ENCODE data around the gene DNAH10.
"Not testable (repeated sequence)": the region's sequence is repeated elsewhere in the genome, so short reads cannot be mapped to it uniquely, and the experiment has no call there.

DNAH10 gene

DNA sequence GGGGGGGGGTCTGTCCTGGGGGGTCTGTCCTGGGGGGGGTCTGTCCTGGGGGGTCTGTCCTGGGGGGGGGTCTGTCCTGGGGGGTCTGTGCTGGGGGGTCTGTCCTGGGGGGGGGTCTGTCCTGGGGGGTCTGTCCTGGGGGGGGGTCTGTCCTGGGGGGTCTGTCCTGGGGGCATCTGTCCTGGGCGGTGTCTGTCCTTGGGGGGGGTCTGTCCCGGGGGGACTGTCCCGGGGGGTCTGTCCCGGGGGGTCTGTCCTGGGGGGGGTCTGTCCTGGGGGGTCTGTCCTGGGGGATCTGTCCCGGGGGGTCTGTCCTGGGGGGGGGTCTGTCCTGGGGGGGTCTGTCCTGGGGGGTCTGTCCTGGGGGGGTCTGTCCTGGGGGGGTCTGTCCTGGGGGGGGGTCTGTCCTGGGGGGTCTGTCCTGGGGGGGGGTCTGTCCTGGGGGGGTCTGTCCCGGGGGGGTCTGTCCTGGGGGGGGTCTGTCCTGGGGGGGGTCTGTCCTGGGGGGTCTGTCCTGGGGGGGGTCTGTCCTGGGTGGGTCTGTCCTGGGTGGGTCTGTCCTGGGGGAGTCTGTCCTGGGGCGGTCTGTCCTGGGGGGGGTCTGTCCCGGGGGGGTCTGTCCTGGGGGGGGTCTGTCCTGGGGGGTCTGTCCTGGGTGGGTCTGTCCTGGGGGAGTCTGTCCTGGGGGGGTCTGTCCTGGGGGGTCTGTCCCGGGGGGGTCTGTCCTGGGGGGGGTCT lies 149.7 kb downstream of the DNAH10 start:
- DNase-seq, result not testable (repeated sequence)

DNA sequence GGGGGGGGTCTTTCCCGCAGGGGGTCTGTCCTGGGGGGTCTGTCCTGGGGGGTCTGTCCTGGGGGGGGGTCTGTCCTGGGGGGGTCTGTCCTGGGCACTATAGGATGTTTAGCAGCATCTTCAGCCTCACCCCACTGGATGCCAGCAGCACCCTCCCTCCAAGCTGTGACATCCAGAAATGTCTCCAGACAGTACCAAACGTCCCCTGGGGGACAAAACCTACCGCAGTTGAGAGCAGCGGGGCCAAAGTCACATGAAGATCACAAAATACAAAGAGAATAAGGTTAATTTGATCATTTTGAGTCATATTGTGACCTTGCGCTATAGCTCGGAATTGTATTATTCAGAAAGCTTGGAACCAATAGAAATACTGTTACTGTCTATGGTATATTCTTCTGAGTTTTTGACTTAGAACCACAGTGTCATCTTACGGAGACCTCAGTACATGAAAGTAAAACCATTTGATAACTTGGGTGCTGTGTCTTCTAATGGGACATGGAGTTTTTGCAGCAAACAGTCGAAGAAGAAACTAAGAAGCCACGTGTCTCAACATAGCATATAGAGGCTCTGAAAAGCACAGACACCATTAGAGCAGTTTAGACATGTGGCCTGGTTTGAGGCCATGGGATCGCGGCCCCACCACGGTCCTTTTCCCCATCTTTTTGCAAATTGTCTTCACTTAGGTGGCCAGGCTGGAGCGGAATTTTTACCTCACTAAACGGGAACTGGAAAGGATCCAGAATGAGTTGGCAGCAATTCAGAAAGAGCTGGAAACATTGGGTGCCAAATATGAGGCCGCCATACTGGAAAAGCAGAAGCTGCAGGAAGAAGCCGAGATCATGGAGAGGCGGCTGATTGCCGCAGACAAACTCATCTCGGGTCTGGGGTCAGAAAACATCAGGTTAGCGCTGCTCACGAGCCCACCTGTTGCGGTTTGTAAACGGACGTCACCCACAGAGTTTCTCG lies 150.6 kb downstream of the DNAH10 start:
- no peak for DNase-seq

DNA sequence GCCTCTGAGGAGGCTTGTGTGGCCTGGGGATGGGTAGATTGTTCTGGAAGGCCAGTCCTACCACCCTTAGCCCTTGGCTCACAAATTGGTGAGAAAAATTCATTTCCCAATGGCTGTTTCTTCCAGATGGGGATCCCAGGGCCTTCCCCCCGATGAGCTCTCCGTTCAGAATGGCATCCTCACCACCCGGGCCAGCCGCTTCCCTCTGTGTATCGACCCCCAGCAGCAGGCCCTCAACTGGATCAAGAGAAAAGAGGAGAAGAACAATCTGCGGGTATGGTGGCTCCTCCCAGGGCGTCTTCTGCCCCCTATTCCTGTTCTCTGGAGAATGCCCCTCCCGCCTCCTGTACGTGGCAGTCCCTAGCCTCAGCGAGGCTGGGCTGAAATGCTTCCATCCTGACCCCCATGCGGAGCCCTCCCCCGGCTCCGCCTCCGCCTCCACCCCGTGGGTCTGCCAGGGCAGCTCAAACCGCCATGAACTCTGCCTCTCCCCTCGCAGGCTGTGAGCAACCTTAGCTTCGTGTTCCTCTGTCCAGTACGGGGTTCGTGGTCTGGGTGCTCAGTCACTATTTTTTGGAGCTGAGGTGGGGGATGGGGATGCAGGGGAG lies 152.7 kb downstream of the DNAH10 start:
- DNase-seq, result no peak

DNA sequence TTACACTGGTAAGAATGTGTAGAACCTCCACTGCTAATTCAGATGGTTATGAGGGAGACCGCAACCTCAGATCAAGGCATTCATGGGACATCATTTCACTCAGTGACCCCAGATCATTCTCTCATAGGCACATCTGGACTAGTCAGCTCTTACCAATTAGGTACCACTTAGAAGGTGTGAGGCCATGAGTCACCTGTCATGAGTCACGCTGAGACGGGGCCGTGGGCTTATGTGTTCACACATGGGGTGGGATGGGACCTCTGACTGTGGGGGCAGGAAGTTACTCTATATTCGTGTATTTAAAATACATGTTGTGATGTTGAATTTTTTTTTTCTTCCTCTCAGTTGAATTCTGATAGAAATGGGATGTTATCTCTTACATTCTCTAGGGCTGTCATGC lies 154.6 kb downstream of the DNAH10 start:
- DNase-seq, result peak; percentile 18

DNA sequence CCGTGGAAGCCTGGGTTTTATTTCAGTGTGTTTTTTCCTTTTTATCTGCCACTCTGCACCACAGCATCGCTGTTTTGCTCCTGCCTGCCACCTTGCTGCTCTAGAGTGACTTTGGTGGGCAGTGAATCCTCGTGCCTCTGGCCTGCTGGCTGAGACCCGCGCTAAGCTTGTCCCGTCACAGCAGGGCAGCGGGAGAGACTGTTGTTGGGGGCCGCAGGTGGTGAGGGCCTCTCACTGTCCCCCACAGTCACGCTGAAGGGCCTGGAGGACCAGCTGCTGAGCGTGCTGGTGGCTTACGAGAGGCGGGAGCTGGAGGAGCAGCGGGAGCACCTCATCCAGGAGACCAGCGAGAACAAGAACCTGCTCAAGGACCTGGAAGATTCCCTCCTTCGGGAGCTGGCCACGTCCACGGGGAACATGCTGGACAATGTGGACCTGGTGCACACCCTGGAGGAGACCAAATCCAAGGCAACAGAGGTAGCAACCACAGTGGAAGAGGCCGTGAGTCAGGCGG lies 155.3 kb downstream of the DNAH10 start:
- DNase-seq, result no peak

GRCh38 chr12:123919980-123920360 lies 157.9 kb downstream of the DNAH10 start:
- DNase-seq, result no peak

GRCh38 chr12:123923038-123923437 lies 160.9 kb downstream of the DNAH10 start:
- no peak for DNase-seq

DNA sequence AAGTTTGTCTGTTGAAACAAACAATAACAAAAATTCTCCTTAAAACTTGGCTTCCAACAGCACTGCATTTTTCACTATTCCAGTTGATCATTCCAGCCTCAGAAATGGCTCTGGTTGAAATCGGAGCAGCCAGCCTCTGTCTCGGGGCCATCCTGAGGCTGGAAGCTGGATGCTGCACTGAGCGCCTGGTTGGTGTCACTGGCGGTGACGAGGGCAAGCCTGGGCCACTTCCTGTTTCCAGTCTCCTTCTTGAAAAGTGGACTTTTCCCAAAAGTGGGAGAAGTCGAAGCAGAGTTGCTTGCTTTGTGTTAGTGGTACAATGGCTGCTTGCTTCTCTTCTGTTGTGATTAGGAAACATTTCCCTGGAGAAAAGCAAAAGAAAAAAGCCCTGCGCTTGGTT lies 161.8 kb downstream of the DNAH10 start:
- no peak for DNase-seq

DNA sequence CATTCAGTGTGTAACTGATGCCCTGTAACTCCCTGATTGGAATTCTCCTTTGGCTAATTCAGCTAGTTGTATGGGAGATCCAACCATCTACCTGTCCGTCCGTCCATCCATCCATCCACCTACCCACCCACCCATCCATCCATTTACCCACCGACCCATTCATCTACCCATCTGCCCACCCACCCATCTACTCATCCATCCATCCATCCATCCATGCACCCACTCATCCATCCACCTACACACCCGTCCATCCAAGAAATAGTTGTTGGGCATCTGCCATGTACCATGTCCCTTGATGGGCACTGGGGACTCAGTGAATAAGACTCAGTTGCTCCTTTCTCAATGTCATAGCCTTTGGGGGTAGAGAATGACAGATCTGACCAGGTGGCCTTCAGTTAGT lies 162.4 kb downstream of the DNAH10 start:
- DNase-seq, result no peak

- DNase-seq, result no peak
Observed at GRCh38 chr12:123928274-123928865, 166.3 kb downstream of the DNAH10 start.

DNA sequence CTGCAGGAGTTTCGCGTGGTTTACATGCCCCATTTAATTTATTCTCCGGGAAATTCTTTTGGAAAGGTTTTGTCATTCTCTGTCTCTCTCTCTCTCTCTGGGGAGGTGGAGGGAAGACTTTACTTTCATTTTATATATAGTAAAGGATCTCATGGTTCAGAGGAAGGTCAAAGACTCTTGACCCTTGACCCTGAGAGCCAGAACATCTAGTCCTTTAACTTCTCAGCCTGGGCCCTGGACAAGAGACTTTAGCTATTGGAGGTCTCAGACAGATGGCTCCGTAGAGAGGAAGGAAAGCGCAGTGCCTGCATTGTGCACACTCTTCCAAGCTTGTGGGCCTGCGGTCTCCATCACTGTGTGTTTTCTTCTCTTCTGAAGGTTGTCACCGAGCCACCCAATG lies 166.8 kb downstream of the DNAH10 start:
- DNase-seq, result no peak

- no peak for DNase-seq
Observed at GRCh38 chr12:123929946-123930583, 168.0 kb downstream of the DNAH10 start.

GRCh38 chr12:123931686-123932321 lies 169.7 kb downstream of the DNAH10 start:
- peak; percentile 42 for DNase-seq

- no peak for DNase-seq
Observed at GRCh38 chr12:123933214-123933613, 171.1 kb downstream of the DNAH10 start.

- DNase-seq, result no peak
Observed at GRCh38 chr12:123934016-123934620, 172.0 kb downstream of the DNAH10 start.

GRCh38 chr12:123934829-123935228 lies 172.7 kb downstream of the DNAH10 start:
- DNase-seq, result no peak

GRCh38 chr12:123935956-123936355 lies 173.9 kb downstream of the DNAH10 start:
- DNase-seq, result no peak

GRCh38 chr12:123936471-123936870 lies 174.4 kb downstream of the DNAH10 start:
- DNase-seq, result no peak

GRCh38 chr12:123936956-123937706 lies 175.0 kb downstream of the DNAH10 start:
- no peak for DNase-seq

DNA sequence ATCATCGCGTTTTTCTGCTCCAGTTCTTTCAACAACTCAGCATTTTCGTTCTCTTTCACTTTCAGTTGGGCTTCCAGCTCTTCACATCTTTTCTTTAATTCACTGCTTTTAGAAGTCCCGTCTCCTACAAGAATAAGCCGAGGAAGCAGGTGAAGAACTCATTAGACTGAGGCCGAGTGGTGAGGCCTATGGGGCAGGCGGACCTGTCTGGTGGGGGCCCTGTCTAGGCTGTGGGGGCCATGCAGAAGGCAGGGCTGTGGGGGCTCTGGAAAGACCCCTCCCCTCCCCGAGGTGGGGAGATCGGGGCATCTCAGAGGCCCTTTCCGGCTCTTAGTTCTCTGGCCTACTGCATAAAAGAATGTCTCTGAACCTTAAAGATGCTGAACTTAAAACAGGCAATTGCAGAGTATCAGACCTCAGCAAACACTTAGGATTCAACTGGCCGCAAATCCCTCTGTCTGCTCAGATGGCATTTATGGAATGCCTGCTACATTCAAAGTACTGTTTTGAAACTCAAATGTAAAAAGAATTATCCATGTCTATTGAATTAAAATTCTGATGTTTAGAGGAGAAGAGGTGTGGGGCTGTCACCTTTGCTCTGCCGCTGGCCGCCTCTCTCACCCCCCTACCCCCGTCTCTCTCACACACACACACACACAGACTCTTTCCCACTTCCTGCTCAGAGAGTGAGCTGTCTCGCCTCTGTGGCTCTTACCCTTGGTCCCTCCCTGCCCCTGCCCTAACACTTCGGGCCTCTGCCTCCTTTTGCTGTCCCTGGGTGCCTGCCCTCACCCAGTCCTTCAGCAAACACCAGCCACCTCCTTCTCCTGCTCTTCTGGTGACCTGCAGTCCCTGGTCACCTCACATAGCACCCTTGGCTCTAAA lies 175.8 kb downstream of the DNAH10 start:
- peak; percentile 67 for DNase-seq
